HepG2 (cell line): ENCODE measurements around the gene GLCE. TPM values are rescaled to one million over a fixed set of nuclear protein-coding genes. Genes with fewer than 3 reads are reported as not detected.

Source experiments
- GATA4 ChIP-seq: sonication (generic); IDR thresholded peaks from 2 replicates; pipeline ENCODE4 v1.6.1; 2016; ENCODE audit warnings: antibody characterized with exemption, low read depth, borderline replicate concordance
- GPN1 ChIP-seq: sonication (generic); formaldehyde crosslinking; IDR thresholded peaks from 2 replicates; pipeline ENCODE4 v1.5.1; 2020; ENCODE audit warnings: missing genetic modification reagents, borderline replicate concordance
- KDM2A ChIP-seq: sonication (generic); formaldehyde crosslinking; IDR thresholded peaks from 2 replicates; pipeline ENCODE4 v1.4.0; 2020; ENCODE audit warnings: low read depth, missing genetic modification reagents, borderline replicate concordance
- MAZ ChIP-seq, 2 experiments: sonication (generic) in 1 of 2; formaldehyde crosslinking in 1 of 2; IDR thresholded peaks; 2 replicates each; pipeline versions ENCODE4 v1.5.0 to v1.6.1; 2012 to 2020; ENCODE audit warnings: low read depth in 2 of 2, mild to moderate bottlenecking in 2 of 2, borderline replicate concordance in 1 of 2, improper control_type of control experiment in 1 of 2, low read length in 1 of 2, missing genetic modification reagents in 1 of 2, moderate library complexity in 1 of 2
- MEIS2 ChIP-seq: sonication (generic); formaldehyde crosslinking; IDR thresholded peaks from 2 replicates; pipeline ENCODE4 v1.9.0; 2021; ENCODE audit warnings: mild to moderate bottlenecking, missing genetic modification reagents
- NAIF1 ChIP-seq: sonication (generic); formaldehyde crosslinking; IDR thresholded peaks from 2 replicates; pipeline ENCODE4 v1.5.0; 2020; ENCODE audit warnings: mild to moderate bottlenecking, missing genetic modification reagents, borderline replicate concordance
- PRPF4 ChIP-seq: fragments of 200-400 bp; formaldehyde crosslinking; IDR thresholded peaks from 2 replicates; pipeline ENCODE4 v1.6.1; 2016; ENCODE audit warnings: low read length, low read depth; ENCODE audit not compliant: poor library complexity, severe bottlenecking
- RFXANK ChIP-seq: IDR thresholded peaks from 2 replicates; pipeline ENCODE4 v1.6.1; 2016
- TARDBP ChIP-seq: sonication (generic); formaldehyde crosslinking; IDR thresholded peaks from 2 replicates; pipeline ENCODE4 v1.8.0; 2022; ENCODE audit warnings: mild to moderate bottlenecking, missing genetic modification reagents
- ZC3H13 ChIP-seq: sonication (generic); formaldehyde crosslinking; IDR thresholded peaks from 2 replicates; pipeline ENCODE4 v1.8.1; 2023; ENCODE audit warnings: mild to moderate bottlenecking, missing genetic modification reagents, moderate library complexity
- ZC3H4 ChIP-seq: sonication (generic); formaldehyde crosslinking; IDR thresholded peaks from 2 replicates; pipeline ENCODE4 v1.4.0; 2020; ENCODE audit warnings: missing genetic modification reagents, borderline replicate concordance
- ZFYVE20 ChIP-seq: sonication (generic); formaldehyde crosslinking; IDR thresholded peaks from 2 replicates; pipeline ENCODE4 v1.8.0; 2023; ENCODE audit warnings: low read depth, mild to moderate bottlenecking, moderate library complexity, missing genetic modification reagents, borderline replicate concordance
- ZNF235 ChIP-seq: sonication (generic); formaldehyde crosslinking; IDR thresholded peaks from 2 replicates; pipeline ENCODE4 v1.8.1; 2023; ENCODE audit warnings: mild to moderate bottlenecking, missing genetic modification reagents, borderline replicate concordance
- ZNF264 ChIP-seq: sonication (generic); formaldehyde crosslinking; IDR thresholded peaks from 2 replicates; pipeline ENCODE4 v1.4.0; 2020; ENCODE audit warnings: missing genetic modification reagents
- ZNF329 ChIP-seq: sonication (generic); formaldehyde crosslinking; IDR thresholded peaks from 2 replicates; pipeline ENCODE4 v1.9.0; 2021; ENCODE audit warnings: low read depth, mild to moderate bottlenecking, missing genetic modification reagents
- ZNF337 ChIP-seq: sonication (generic); formaldehyde crosslinking; IDR thresholded peaks from 2 replicates; pipeline ENCODE4 v1.5.1; 2020; ENCODE audit warnings: missing genetic modification reagents, low read depth, mild to moderate bottlenecking, borderline replicate concordance
- ZNF639 ChIP-seq: conservative IDR thresholded peaks from 2 replicates; pipeline ENCODE4 v1.6.1; 2018; ENCODE audit warnings: missing genetic modification reagents
- ZNF737 ChIP-seq: sonication (generic); formaldehyde crosslinking; IDR thresholded peaks from 2 replicates; pipeline ENCODE4 v1.5.0; 2020; ENCODE audit warnings: missing genetic modification reagents, mild to moderate bottlenecking, borderline replicate concordance
- ZNF776 ChIP-seq: sonication (generic); formaldehyde crosslinking; IDR thresholded peaks from 2 replicates; pipeline ENCODE4 v1.4.0; 2020; ENCODE audit warnings: mild to moderate bottlenecking, missing genetic modification reagents
- ZNF83 ChIP-seq: sonication (generic); formaldehyde crosslinking; IDR thresholded peaks from 2 replicates; pipeline ENCODE4 v1.4.0; 2020; ENCODE audit warnings: missing genetic modification reagents, mild to moderate bottlenecking, borderline replicate concordance
- ZSCAN25 ChIP-seq: sonication (generic); formaldehyde crosslinking; IDR thresholded peaks from 2 replicates; pipeline ENCODE4 v1.8.0; 2022; ENCODE audit warnings: mild to moderate bottlenecking, missing genetic modification reagents
- polyA plus RNA-seq, 8 experiments: library from polyadenylated mRNA; depleted of rRNA in 3 of 8; stranded (reverse) in 7 of 8; unstranded in 1 of 8; fragments of >200 nt; fragmentation: Illumina TruSeq in 4 of 8; extraction: Trizol in 4 of 8; gene quantifications; 2 replicates each; pipeline versions ENCODE4 v1.2.1 to v1.2.3, GENCODE V29; 2011 to 2016; ENCODE audit warnings: low read depth in 4 of 8, missing spikeins in 1 of 8, mixed read lengths in 1 of 8; ENCODE audit not compliant: insufficient read depth in 1 of 8
- total RNA-seq, 5 experiments: library from RNA; depleted of rRNA; stranded (reverse); fragments of >200 nt; fragmentation: Illumina TruSeq; extraction: Trizol; gene quantifications; 2 replicates each; pipeline ENCODE4 v1.2.3, GENCODE V29; 2016; ENCODE audit warnings: low read depth in 1 of 5
- TF ChIP-seq, protein P1 (sequence below): sonication (generic); formaldehyde crosslinking; IDR thresholded peaks from 2 replicates; pipeline ENCODE4 v1.8.0; 2022; ENCODE audit warnings: missing genetic modification reagents, mild to moderate bottlenecking, inconsistent platforms, borderline replicate concordance
- TF ChIP-seq, protein P2 (sequence below): sonication (generic); formaldehyde crosslinking; IDR thresholded peaks from 2 replicates; pipeline ENCODE4 v1.4.0; 2020; ENCODE audit warnings: missing genetic modification reagents, borderline replicate concordance
- TF ChIP-seq, protein P3 (sequence below): IDR thresholded peaks from 2 replicates; pipeline ENCODE4 v1.6.1; 2016; ENCODE audit warnings: missing compliant biosample characterization, missing genetic modification reagents, borderline replicate concordance

GLCE gene
- total and polyA plus RNA-seq, 2 of the 13 experiments (the other 11 are each of a cell fraction or from before 2014, with no cell fraction given), result 12.9 to 23.4 TPM

GRCh38 chr15:69224383-69224782 is 63.9 kb downstream of the GLCE start (continued):
- peak; percentile 58; the same call in 1 of the 2 replicates for TF ChIP-seq ZNF264 (CRISPR knock-in tag)
- TF ChIP-seq KDM2A, result peak; percentile 53; the same call in 1 of the 2 replicates
- TF ChIP-seq, protein P1, sequence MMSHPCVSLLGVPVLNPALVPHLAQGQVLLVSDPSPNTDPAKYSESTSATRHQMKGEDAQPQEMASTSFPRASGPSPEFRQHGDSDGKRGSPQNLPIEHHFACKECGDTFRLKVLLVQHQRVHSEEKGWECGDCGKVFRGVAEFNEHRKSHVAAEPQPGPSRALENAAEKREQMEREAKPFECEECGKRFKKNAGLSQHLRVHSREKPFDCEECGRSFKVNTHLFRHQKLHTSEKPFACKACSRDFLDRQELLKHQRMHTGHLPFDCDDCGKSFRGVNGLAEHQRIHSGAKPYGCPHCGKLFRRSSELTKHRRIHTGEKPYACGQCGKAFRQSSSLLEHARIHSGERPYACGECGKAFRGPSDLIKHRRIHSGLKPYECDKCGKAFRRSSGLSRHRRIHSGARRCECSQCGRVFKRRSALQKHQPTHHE, result no peak
- TF ChIP-seq ZNF776 (CRISPR knock-in tag), result no peak
- TF ChIP-seq PRPF4, result no peak
- TF ChIP-seq, protein P2, sequence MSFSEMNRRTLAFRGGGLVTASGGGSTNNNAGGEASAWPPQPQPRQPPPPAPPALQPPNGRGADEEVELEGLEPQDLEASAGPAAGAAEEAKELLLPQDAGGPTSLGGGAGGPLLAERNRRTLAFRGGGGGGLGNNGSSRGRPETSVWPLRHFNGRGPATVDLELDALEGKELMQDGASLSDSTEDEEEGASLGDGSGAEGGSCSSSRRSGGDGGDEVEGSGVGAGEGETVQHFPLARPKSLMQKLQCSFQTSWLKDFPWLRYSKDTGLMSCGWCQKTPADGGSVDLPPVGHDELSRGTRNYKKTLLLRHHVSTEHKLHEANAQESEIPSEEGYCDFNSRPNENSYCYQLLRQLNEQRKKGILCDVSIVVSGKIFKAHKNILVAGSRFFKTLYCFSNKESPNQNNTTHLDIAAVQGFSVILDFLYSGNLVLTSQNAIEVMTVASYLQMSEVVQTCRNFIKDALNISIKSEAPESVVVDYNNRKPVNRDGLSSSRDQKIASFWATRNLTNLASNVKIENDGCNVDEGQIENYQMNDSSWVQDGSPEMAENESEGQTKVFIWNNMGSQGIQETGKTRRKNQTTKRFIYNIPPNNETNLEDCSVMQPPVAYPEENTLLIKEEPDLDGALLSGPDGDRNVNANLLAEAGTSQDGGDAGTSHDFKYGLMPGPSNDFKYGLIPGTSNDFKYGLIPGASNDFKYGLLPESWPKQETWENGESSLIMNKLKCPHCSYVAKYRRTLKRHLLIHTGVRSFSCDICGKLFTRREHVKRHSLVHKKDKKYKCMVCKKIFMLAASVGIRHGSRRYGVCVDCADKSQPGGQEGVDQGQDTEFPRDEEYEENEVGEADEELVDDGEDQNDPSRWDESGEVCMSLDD, result peak; percentile 90; the same call in 1 of the 2 replicates
- TF ChIP-seq NAIF1 (CRISPR knock-in tag), result no peak
- TF ChIP-seq GPN1 (CRISPR knock-in tag), result no peak
- no peak for TF ChIP-seq ZNF329 (CRISPR knock-in tag)
- TF ChIP-seq MEIS2 (CRISPR knock-in tag), result 0 out of 2 replicates have a peak, but pooled peaks have one; percentile 62
- TF ChIP-seq ZNF737 (CRISPR knock-in tag), result no peak
- TF ChIP-seq, protein P3, sequence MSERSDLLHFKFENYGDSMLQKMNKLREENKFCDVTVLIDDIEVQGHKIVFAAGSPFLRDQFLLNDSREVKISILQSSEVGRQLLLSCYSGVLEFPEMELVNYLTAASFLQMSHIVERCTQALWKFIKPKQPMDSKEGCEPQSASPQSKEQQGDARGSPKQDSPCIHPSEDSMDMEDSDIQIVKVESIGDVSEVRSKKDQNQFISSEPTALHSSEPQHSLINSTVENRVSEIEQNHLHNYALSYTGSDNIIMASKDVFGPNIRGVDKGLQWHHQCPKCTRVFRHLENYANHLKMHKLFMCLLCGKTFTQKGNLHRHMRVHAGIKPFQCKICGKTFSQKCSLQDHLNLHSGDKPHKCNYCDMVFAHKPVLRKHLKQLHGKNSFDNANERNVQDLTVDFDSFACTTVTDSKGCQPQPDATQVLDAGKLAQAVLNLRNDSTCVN (CRISPR knock-in tag), result no peak
- TF ChIP-seq ZNF639, result no peak
- TF ChIP-seq ZC3H13 (CRISPR knock-in tag), result no peak
- TF ChIP-seq ZSCAN25 (CRISPR knock-in tag), result no peak
- TF ChIP-seq ZNF235, result no peak
- 0 out of 2 replicates have a peak, but pooled peaks have one; percentile 34 for TF ChIP-seq ZNF337 (CRISPR knock-in tag)
- no peak for TF ChIP-seq MAZ (IDR thresholded peaks at IDR 0.05; ENCODE audit: borderline replicate concordance, low read depth, low read length)
- TF ChIP-seq MAZ (CRISPR knock-in tag; IDR thresholded peaks at IDR 0.05; ENCODE audit: low read depth), result peak; percentile 53; the same call in 1 of the 2 replicates
- no peak for TF ChIP-seq ZNF83
- TF ChIP-seq ZFYVE20 (CRISPR knock-in tag), result no peak
- TF ChIP-seq RFXANK, result no peak
- TF ChIP-seq ZC3H4, result no peak
- TF ChIP-seq GATA4, result no peak
- peak; percentile 92; the same call in 1 of the 2 replicates for TF ChIP-seq TARDBP
